ENCODE measurements around the gene EML5.

EML5 gene

DNA sequence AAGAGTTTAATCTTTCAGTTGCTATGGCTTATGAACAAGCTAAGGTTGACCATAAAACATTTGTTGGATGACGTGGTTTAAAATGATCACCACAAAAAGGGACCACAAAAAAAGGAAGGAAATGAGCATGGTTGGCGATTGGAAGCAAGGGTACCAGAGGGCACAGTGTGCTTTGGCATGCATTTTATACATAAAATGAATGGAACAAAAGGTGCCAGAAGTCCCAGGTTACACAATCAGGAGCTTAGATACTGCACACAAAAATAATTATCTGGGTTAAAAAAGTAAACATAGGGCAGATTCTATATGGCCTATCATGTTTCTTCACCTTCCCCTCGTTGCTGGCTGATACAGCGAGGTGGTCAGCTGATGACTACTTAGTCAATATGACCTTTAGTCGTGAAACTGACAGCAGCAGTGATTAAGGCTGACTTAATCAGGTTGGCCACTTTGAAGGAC is 179.2 kb downstream of the EML5 start:
- H3K27me3 ChIP-seq (ENCODE audit: control insufficient read depth, insufficient read depth, low read length), result no peaks in the 10 kb centered on the region
- peak overlapping the region; percentile 33 for H3K4me3 ChIP-seq (ENCODE audit: low read length)
- H3K36me3 ChIP-seq (ENCODE audit: insufficient read depth, low read length), result peaks cover 52% of the 10 kb centered on the region
- peak overlapping the region; percentile 67 for H3K4me2 ChIP-seq (ENCODE audit: low read length)
- H3K9ac ChIP-seq (ENCODE audit: low read depth, low read length), result peak overlapping the region; percentile 66
- no peaks in the 10 kb centered on the region for H3K9me3 ChIP-seq (replicated peaks; ENCODE audit: low read length)
- peaks cover 41% of the 10 kb centered on the region for H3K4me1 ChIP-seq (ENCODE audit: control insufficient read depth, insufficient read depth, low read length)

DNA sequence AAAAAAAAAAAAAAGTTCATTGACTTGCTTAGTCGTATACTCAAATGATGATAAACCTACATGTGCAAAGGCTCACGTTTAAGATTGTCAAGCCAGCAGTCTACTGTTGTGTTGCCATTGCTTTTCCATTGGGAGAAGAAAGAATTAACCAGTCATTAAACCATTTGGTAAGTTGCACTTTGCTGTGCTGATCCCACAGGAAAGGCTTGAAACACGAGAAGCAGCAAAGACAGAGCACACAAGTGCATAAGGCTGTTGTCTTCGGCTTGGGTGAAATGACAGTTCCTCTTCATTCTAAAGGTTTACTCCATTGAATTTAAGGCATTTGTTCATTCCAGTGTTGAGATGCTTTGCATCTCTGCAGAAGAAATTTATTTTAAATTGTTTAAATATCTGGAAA is 179.8 kb downstream of the EML5 start:
- no peak overlapping the region for H3K4me3 ChIP-seq (ENCODE audit: low read length)
- H3K27me3 ChIP-seq (ENCODE audit: control insufficient read depth, insufficient read depth, low read length), result no peaks in the 10 kb centered on the region
- peaks cover 58% of the 10 kb centered on the region for H3K36me3 ChIP-seq (ENCODE audit: insufficient read depth, low read length)

DNA sequence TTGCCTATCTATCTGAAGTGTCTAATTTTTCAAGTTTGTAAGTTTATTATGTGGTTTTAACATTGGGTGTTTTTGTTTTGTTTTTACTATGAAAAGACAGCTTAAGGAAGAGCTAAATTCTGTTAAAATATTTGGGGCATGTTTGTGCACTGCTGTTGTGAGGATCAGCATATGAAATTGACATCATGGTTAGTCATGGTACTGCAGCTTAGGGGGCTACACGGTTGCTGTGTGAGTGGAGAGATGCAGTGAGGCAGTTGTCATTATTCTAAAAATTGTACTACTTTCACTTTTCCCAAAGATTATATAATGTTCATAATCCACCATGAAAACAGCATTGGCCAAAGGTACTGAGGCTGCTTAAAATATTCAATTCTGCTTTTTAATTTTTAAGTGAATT is 180.9 kb downstream of the EML5 start:
- Histone ChIP-seq H3K4me2 (ENCODE audit: low read length) (peak overlapping the region; percentile 11), H3K9ac (ENCODE audit: low read depth, low read length) (peak overlapping the region; percentile 9), H3K9me3 (replicated peaks; ENCODE audit: low read length) (no peaks in the 10 kb centered on the region), H3K27me3 (ENCODE audit: control insufficient read depth, insufficient read depth, low read length) (no peaks in the 10 kb centered on the region), H3K4me1 (ENCODE audit: control insufficient read depth, insufficient read depth, low read length) (peaks cover 41% of the 10 kb centered on the region), H3K36me3 (ENCODE audit: insufficient read depth, low read length) (peaks cover 69% of the 10 kb centered on the region), H3K4me3 (ENCODE audit: low read length) (no peak overlapping the region)

More for the DNA sequence above, 179.8 kb downstream of the EML5 start:
- Histone ChIP-seq H3K4me2 (ENCODE audit: low read length) (peak overlapping the region; percentile 67), H3K9ac (ENCODE audit: low read depth, low read length) (peak overlapping the region; percentile 33), H3K4me1 (ENCODE audit: control insufficient read depth, insufficient read depth, low read length) (peaks cover 41% of the 10 kb centered on the region), H3K9me3 (replicated peaks; ENCODE audit: low read length) (no peaks in the 10 kb centered on the region)

DNA sequence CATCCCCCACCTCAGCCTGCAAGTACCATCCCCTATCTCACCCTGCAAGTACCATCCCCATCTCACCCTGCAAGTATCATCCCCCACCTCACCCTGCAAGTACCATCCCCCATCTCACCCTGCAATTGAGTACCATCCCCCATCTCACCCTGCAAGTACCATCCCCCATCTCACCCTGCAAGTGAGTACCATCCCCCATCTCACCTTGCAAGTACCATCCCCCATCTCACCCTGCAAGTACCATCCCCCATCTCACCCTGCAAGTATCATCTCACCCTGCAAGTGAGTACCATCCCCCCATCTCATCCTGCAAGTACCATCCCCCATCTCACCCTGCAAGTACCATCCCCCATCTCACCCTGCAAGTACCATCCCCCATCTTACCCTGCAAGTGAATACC is 184.9 kb downstream of the EML5 start:
- no peak overlapping the region for H3K4me2 ChIP-seq (ENCODE audit: low read length)
- no peaks in the 10 kb centered on the region for H3K27me3 ChIP-seq (ENCODE audit: control insufficient read depth, insufficient read depth, low read length)
- no peak overlapping the region for H3K9ac ChIP-seq (ENCODE audit: low read depth, low read length)
- H3K4me1 ChIP-seq (ENCODE audit: control insufficient read depth, insufficient read depth, low read length), result peaks cover 16% of the 10 kb centered on the region
- no peaks in the 10 kb centered on the region for H3K9me3 ChIP-seq (replicated peaks; ENCODE audit: low read length)
- H3K36me3 ChIP-seq (ENCODE audit: insufficient read depth, low read length), result peaks cover 80% of the 10 kb centered on the region
- H3K4me3 ChIP-seq (ENCODE audit: low read length), result no peak overlapping the region

DNA sequence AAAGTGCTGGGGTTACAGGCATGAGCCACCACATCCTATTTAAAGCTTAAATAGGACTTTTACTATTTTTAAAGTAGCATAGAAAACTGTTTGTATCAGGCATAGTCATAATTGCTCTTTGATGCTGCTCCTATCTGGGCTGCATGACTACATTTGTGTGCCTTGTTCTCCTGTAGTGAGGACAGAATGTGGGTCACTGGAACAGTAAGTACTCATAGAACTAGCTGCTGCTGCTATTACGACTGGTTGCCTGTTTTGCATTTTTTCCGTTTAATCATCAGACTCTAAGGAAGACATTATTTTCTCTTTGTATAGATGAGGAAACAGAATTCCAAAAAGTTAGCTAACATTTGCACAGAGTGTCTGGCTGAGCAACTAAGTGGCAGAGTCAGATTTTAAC is 187.2 kb downstream of the EML5 start:
- Histone ChIP-seq H3K4me2 (ENCODE audit: low read length) (no peak overlapping the region), H3K9me3 (replicated peaks; ENCODE audit: low read length) (no peaks in the 10 kb centered on the region), H3K4me1 (ENCODE audit: control insufficient read depth, insufficient read depth, low read length) (no peaks in the 10 kb centered on the region), H3K36me3 (ENCODE audit: insufficient read depth, low read length) (peaks cover 84% of the 10 kb centered on the region), H3K27me3 (ENCODE audit: control insufficient read depth, insufficient read depth, low read length) (no peaks in the 10 kb centered on the region), H3K9ac (ENCODE audit: low read depth, low read length) (no peak overlapping the region), H3K4me3 (ENCODE audit: low read length) (no peak overlapping the region)

DNA sequence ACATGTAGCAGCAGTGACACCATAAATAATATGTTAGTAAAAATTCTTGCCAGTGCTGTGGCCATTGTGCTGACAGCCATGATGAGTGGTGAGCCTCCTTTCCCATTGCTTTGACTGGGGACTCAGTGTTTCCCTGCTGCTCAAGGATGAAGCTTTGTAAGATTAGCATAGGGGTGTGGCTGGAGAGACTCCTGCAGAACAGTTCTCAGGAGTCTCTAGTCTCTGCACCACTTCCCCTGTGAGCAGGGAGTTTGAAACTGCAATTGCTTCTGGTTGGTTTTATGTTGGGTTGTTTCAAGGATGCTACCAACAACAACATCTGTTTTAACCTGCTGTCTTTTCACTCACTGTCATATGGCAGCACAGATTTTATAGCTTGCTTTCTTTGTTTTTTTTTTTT is 188.5 kb downstream of the EML5 start:
- Histone ChIP-seq H3K4me1 (ENCODE audit: control insufficient read depth, insufficient read depth, low read length) (no peaks in the 10 kb centered on the region), H3K36me3 (ENCODE audit: insufficient read depth, low read length) (peaks cover 83% of the 10 kb centered on the region), H3K4me2 (ENCODE audit: low read length) (no peak overlapping the region), H3K9ac (ENCODE audit: low read depth, low read length) (no peak overlapping the region), H3K9me3 (replicated peaks; ENCODE audit: low read length) (no peaks in the 10 kb centered on the region), H3K4me3 (ENCODE audit: low read length) (no peak overlapping the region), H3K27me3 (ENCODE audit: control insufficient read depth, insufficient read depth, low read length) (no peaks in the 10 kb centered on the region)

DNA sequence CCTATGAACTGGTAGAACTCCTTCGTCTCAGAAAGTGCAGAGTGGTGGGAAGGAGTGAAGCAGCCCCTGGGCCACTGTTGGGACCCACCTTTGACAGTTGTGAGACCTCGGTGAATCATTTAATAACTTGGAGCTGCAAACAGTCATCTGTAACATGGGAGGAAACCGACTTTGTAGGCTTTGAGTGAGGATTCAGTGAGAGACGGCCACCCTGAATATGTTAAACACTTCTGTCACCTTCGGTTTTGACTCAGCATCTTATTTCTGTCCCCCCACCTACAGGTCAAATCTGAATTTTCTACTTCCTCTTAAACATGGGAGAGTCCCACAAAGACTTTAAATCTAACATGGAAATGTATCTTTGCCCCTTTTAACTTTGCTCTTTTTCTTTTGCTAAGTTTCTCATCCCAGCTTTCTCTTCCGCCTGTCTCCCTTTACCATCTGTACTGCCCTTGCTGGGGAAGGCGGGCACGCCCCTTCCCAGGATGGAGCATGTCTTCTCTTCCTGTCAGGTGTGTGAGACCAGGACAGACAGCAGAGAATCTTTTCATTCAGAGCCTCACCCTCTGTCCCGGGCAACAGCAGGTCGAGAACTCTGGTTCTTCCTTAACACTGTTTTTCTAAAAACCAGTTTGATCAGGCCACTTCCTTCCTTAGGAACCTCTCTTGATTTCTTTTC is 192.9 kb downstream of the EML5 start:
- H3K4me1 ChIP-seq (ENCODE audit: control insufficient read depth, insufficient read depth, low read length), result no peaks in the 10 kb centered on the region
- H3K9ac ChIP-seq (ENCODE audit: low read depth, low read length), result no peak overlapping the region
- H3K9me3 ChIP-seq (replicated peaks; ENCODE audit: low read length), result no peaks in the 10 kb centered on the region
- no peak overlapping the region for H3K4me2 ChIP-seq (ENCODE audit: low read length)
- peaks cover 88% of the 10 kb centered on the region for H3K36me3 ChIP-seq (ENCODE audit: insufficient read depth, low read length)
- no peaks in the 10 kb centered on the region for H3K27me3 ChIP-seq (ENCODE audit: control insufficient read depth, insufficient read depth, low read length)
- H3K4me3 ChIP-seq (ENCODE audit: low read length), result no peak overlapping the region

DNA sequence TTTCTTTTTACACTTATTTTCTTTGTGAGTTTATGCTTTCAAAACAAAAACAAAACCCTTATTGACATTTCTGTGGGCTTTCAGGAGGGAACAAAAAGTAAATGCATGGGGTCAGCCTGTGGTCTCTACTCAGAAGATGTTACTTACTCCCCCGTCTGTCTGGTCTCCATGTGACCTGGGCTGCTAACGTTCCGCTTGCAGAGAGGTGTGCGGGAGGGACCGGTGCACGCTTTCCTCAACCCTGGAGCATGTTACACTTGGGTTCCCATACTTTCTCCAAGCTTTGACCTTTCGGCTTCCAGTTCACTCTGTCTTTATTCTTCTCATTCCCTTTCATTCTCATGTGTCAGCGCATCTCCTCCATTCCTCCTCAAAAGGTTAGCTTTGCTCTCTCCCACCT is 193.4 kb downstream of the EML5 start:
- Histone ChIP-seq H3K9me3 (replicated peaks; ENCODE audit: low read length) (no peaks in the 10 kb centered on the region), H3K9ac (ENCODE audit: low read depth, low read length) (no peak overlapping the region), H3K27me3 (ENCODE audit: control insufficient read depth, insufficient read depth, low read length) (no peaks in the 10 kb centered on the region), H3K4me1 (ENCODE audit: control insufficient read depth, insufficient read depth, low read length) (no peaks in the 10 kb centered on the region), H3K4me3 (ENCODE audit: low read length) (no peak overlapping the region), H3K4me2 (ENCODE audit: low read length) (no peak overlapping the region), H3K36me3 (ENCODE audit: insufficient read depth, low read length) (peaks cover 92% of the 10 kb centered on the region)

DNA sequence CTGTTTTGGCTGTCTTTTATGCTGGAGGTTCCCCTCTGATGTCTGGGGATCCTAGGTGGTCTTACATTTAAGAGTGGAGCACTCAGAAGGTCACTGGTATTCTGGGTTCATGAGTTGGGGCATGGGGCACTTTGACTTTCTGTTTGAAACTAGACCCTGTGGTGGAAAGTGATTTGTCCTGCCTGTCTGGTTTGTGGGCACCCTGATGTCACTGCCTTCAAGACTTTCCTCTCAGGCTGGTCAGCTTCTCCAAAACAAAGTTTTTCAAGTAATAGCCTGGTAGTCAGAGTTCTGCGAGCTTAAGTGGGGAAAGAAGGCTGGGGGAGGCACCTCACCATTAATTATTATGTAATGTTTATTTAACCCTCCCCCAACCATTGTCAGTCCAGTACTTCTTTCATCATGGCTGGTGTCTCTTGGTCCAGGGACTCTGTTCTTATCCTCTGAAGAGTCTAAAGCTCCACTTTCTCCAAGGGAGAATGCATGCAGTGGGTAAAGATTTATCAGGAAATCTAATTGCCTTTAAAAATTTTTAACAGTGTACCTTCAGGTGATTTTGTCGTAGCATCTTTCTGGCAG is 194.6 kb downstream of the EML5 start:
- H3K36me3 ChIP-seq (ENCODE audit: insufficient read depth, low read length), result peaks cover 93% of the 10 kb centered on the region

DNA sequence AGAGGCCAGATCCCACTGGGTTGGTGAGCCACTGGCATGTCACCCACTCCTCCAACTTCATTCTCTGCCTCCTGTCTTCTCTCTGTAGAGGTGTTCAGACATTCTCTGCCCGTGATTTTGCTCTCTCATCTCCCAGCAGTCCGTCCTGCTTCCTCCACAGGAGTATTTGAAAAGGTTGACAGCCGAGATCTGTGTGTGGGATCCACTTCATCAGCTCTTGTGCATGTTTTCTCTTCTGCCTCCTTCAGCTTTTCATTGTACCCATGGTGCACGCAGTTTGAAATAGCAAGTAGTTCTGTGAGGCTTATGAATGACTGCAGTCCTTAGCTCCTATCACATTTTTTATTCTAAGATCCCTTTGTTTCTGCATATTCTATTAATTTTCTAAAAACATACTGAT is 195.2 kb downstream of the EML5 start:
- no peak overlapping the region for H3K4me2 ChIP-seq (ENCODE audit: low read length)
- H3K36me3 ChIP-seq (ENCODE audit: insufficient read depth, low read length), result peaks cover 90% of the 10 kb centered on the region
- no peak overlapping the region for H3K4me3 ChIP-seq (ENCODE audit: low read length)
- H3K9me3 ChIP-seq (replicated peaks; ENCODE audit: low read length), result no peaks in the 10 kb centered on the region
- H3K9ac ChIP-seq (ENCODE audit: low read depth, low read length), result no peak overlapping the region
- H3K4me1 ChIP-seq (ENCODE audit: control insufficient read depth, insufficient read depth, low read length), result no peaks in the 10 kb centered on the region
- no peaks in the 10 kb centered on the region for H3K27me3 ChIP-seq (ENCODE audit: control insufficient read depth, insufficient read depth, low read length)

More for the DNA sequence above, 194.6 kb downstream of the EML5 start:
- no peak overlapping the region for H3K4me2 ChIP-seq (ENCODE audit: low read length)
- H3K4me1 ChIP-seq (ENCODE audit: control insufficient read depth, insufficient read depth, low read length), result no peaks in the 10 kb centered on the region
- no peaks in the 10 kb centered on the region for H3K27me3 ChIP-seq (ENCODE audit: control insufficient read depth, insufficient read depth, low read length)
- H3K9me3 ChIP-seq (replicated peaks; ENCODE audit: low read length), result no peaks in the 10 kb centered on the region
- no peak overlapping the region for H3K4me3 ChIP-seq (ENCODE audit: low read length)
- H3K9ac ChIP-seq (ENCODE audit: low read depth, low read length), result no peak overlapping the region

DNA sequence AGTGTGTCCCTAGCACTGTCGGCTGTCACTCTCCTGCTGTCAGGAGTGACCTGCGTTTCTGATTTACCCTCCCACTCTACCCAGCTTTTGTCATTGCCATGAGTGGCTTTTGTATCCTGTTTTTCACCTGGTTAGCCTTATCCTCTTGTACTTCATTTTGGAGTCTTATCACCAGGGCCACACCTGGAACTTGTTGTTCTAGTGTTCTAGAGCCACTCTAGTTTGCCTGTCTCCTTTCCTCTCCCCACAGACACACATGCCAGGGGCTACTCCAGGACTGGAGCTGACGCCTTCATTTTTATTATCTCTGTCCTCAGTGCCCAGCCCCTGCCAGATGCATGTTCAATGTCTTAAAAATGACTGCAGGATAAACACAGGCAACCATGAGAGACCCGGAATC is 195.7 kb downstream of the EML5 start:
- H3K36me3 ChIP-seq (ENCODE audit: insufficient read depth, low read length), result peaks cover 86% of the 10 kb centered on the region

DNA sequence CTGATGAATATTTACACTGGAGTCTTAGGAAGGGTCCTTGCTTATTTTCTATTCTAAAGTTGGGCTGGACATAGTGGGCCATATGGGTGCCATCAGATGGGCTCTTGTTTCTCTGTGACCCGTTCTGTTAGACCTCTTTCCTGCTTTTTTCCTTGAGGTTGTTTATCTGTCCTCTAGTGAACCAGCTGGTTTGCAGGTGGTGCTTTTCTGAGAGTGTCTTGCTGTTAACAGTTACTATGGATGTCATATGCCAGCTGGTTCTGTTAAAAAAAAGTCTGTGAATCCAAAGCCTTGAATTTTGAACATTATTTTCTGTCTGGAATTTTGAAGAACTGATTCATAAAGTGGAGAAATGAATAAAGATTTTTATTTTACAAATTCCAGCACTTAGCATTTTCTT is 200.7 kb downstream of the EML5 start:
- peaks cover 67% of the 10 kb centered on the region for H3K36me3 ChIP-seq (ENCODE audit: insufficient read depth, low read length)
- H3K9me3 ChIP-seq (replicated peaks; ENCODE audit: low read length), result no peaks in the 10 kb centered on the region
- no peaks in the 10 kb centered on the region for H3K27me3 ChIP-seq (ENCODE audit: control insufficient read depth, insufficient read depth, low read length)
- H3K4me3 ChIP-seq (ENCODE audit: low read length), result no peak overlapping the region
- H3K4me1 ChIP-seq (ENCODE audit: control insufficient read depth, insufficient read depth, low read length), result peaks cover 8% of the 10 kb centered on the region
- no peak overlapping the region for H3K4me2 ChIP-seq (ENCODE audit: low read length)
- H3K9ac ChIP-seq (ENCODE audit: low read depth, low read length), result no peak overlapping the region

More for the DNA sequence above, 195.7 kb downstream of the EML5 start:
- H3K9me3 ChIP-seq (replicated peaks; ENCODE audit: low read length), result no peaks in the 10 kb centered on the region
- H3K4me1 ChIP-seq (ENCODE audit: control insufficient read depth, insufficient read depth, low read length), result no peaks in the 10 kb centered on the region
- H3K4me2 ChIP-seq (ENCODE audit: low read length), result no peak overlapping the region
- H3K9ac ChIP-seq (ENCODE audit: low read depth, low read length), result no peak overlapping the region
- no peaks in the 10 kb centered on the region for H3K27me3 ChIP-seq (ENCODE audit: control insufficient read depth, insufficient read depth, low read length)
- no peak overlapping the region for H3K4me3 ChIP-seq (ENCODE audit: low read length)
